Caco-2 (cell line): Measurements from ENCODE around the gene IFT81. TPM values are rescaled to one million over a fixed set of nuclear protein-coding genes. Genes with fewer than 3 reads are reported as not detected.
"Not testable (repeated sequence)": the region's sequence is repeated elsewhere in the genome, so short reads cannot be mapped to it uniquely, and the experiment has no call there.

ENCODE experiments used
- BruUV-seq: library from RNA; stranded (reverse); fragments of 400-500 nt; replicated peaks from 2 replicates; lab custom pipeline; 2021; lab: Mats Ljungman, UMichigan
- CTCF ChIA-PET: fragments of 300-600 bp; sonication (Branson Sonifier 250); formaldehyde crosslinking; loops from one replicate; lab custom pipeline; 2022; ENCODE audit warnings: antibody characterized with exemption; lab: Charles Lee
- POLR2A ChIA-PET: fragments of 300-600 bp; sonication (Branson Sonifier 250); formaldehyde crosslinking; loops from one replicate; lab custom pipeline; 2022; ENCODE audit warnings: antibody characterized with exemption; lab: Charles Lee
- DNase-seq, 2 experiments: peaks; one replicate each; pipeline versions ENCODE4 v3.0.0 to v3.0.0-alpha.2; 2020 to 2022
- H3K27me3 ChIP-seq: replicated peaks from 2 replicates; pipeline ENCODE4 v1.6.0; 2011; ENCODE audit warnings: low read length; ENCODE audit not compliant: control insufficient read depth, insufficient read depth
- H3K36me3 ChIP-seq: 2 replicates; pipeline ENCODE4 v1.5.1; 2011; ENCODE audit warnings: low read length; ENCODE audit not compliant: control insufficient read depth, insufficient read depth
- H3K4me1 ChIP-seq: fragments of 250-450 bp; sonication (Bioruptor Pico); 2 replicates; pipeline ENCODE4 v1.5.1; 2020; ENCODE audit warnings: mild to moderate bottlenecking
- H3K4me3 ChIP-seq: 2 replicates; pipeline ENCODE4 v1.5.1; 2011; ENCODE audit warnings: low read depth, mild to moderate bottlenecking, control low read depth, low read length
- H3K9me3 ChIP-seq: fragments of 250-450 bp; sonication (Bioruptor Pico); 2 replicates; pipeline ENCODE4 v1.5.1; 2020; ENCODE audit warnings: mild to moderate bottlenecking, moderate library complexity
- H3K27ac Mint-ChIP-seq: one replicate; pipeline ENCODE4 v1.8.0; 2022; ENCODE audit warnings: mixed read lengths; ENCODE audit not compliant: unreplicated experiment
- H3K27me3 Mint-ChIP-seq: one replicate; pipeline ENCODE4 v1.8.0; 2022; ENCODE audit warnings: mixed read lengths; ENCODE audit not compliant: insufficient read depth, unreplicated experiment
- H3K36me3 Mint-ChIP-seq: one replicate; pipeline ENCODE4 v1.8.0; 2022; ENCODE audit warnings: mild to moderate bottlenecking, mixed read lengths; ENCODE audit not compliant: insufficient read depth, unreplicated experiment
- H3K4me1 Mint-ChIP-seq: one replicate; pipeline ENCODE4 v1.8.0; 2022; ENCODE audit warnings: low read depth, mixed read lengths; ENCODE audit not compliant: unreplicated experiment
- H3K4me3 Mint-ChIP-seq: one replicate; pipeline ENCODE4 v1.8.0; 2022; ENCODE audit warnings: mild to moderate bottlenecking, moderate library complexity, mixed read lengths; ENCODE audit not compliant: unreplicated experiment
- H3K9me3 Mint-ChIP-seq: one replicate; pipeline ENCODE4 v1.8.0; 2022; ENCODE audit warnings: mixed read lengths; ENCODE audit not compliant: unreplicated experiment
- CTCF ChIP-seq, 2 experiments: fragments of 200-600 bp in 1 of 2; IDR thresholded peaks; 1 replicate in 1 of 2; 2 replicates in 1 of 2; pipeline versions ENCODE4 v1.5.1 to v1.8.0; 2011 to 2022; ENCODE audit warnings: antibody characterized with exemption in 1 of 2, control low read depth in 1 of 2, inconsistent platforms in 1 of 2, low read depth in 1 of 2, low read length in 1 of 2, mild to moderate bottlenecking in 1 of 2, moderate library complexity in 1 of 2; ENCODE audit not compliant: insufficient read depth in 1 of 2, severe bottlenecking in 1 of 2, unreplicated experiment in 1 of 2
- intact Hi-C: fragments of 100-400 bp; cut with micrococcal nuclease; formaldehyde crosslinking; loops from one replicate; pipeline ENCODE4 v1.10.0; 2022; ENCODE audit not compliant: unreplicated experiment
- total RNA-seq: library from RNA; stranded (reverse); gene quantifications from 2 replicates; pipeline ENCODE4 v1.2.3, GENCODE V29; 2022

The IFT81 gene
- total RNA-seq, 1 experiment from 2014 or later = 5.9 TPM

GRCh38 chr12:110223777-110224378 lies 99.7 kb downstream of the IFT81 start:
- Mint-ChIP-seq H3K36me3 (no peaks in the 10 kb centered on the region), H3K9me3 (no peaks in the 10 kb centered on the region), H3K4me3 (no peak overlapping the region), H3K27ac (no peak overlapping the region), H3K27me3 (no peaks in the 10 kb centered on the region), H3K4me1 (peaks cover 6% of the 10 kb centered on the region)
- CTCF ChIA-PET = no interaction called here
- intact Hi-C loops = loop anchor here (1.0 kb wide), 1 partner anchor 124 kb away; no protein-coding TSS in a partner anchor
- H3K4me1 ChIP-seq = peaks cover 24% of the 10 kb centered on the region
- no peaks in the 10 kb centered on the region for H3K9me3 ChIP-seq
- POLR2A ChIA-PET = no interaction called here
- TF ChIP-seq CTCF (IDR thresholded peaks at IDR 0.05; ENCODE audit: insufficient read depth in 1 of 2, low read depth in 1 of 2, low read length in 1 of 2, severe bottlenecking in 1 of 2, unreplicated experiment in 1 of 2) = peak in 1 of 2 experiments; percentile 48
- no peak for DNase-seq
- H3K36me3 ChIP-seq = no peaks in the 10 kb centered on the region
- no peaks in the 10 kb centered on the region for H3K27me3 ChIP-seq
- no TSS peak for BruUV-seq
- no peak overlapping the region for H3K4me3 ChIP-seq

GRCh38 chr12:110224379-110225304 lies 100.5 kb downstream of the IFT81 start:
- H3K36me3 ChIP-seq = no peaks in the 10 kb centered on the region
- H3K4me1 ChIP-seq = peaks cover 24% of the 10 kb centered on the region
- Mint-ChIP-seq H3K4me3 (no peak overlapping the region), H3K27ac (no peak overlapping the region), H3K4me1 (peaks cover 6% of the 10 kb centered on the region), H3K9me3 (no peaks in the 10 kb centered on the region), H3K27me3 (no peaks in the 10 kb centered on the region), H3K36me3 (no peaks in the 10 kb centered on the region)
- intact Hi-C loops = loop anchor here (1.0 kb wide), 1 partner anchor 124 kb away; no protein-coding TSS in a partner anchor
- no peak for DNase-seq
- CTCF ChIA-PET = no interaction called here
- H3K9me3 ChIP-seq = no peaks in the 10 kb centered on the region
- H3K27me3 ChIP-seq = no peaks in the 10 kb centered on the region
- TF ChIP-seq CTCF (IDR thresholded peaks at IDR 0.05; ENCODE audit: insufficient read depth in 1 of 2, low read depth in 1 of 2, low read length in 1 of 2, severe bottlenecking in 1 of 2, unreplicated experiment in 1 of 2) = peak; percentile 1 to 57
- POLR2A ChIA-PET = interaction anchor here (0.6 kb wide), 1 partner anchor 22 kb away, joined by 3 read pairs; no protein-coding TSS in a partner anchor
- no TSS peak for BruUV-seq
- H3K4me3 ChIP-seq = no peak overlapping the region

GRCh38 chr12:110227138-110227537 lies 103.0 kb downstream of the IFT81 start:
- Mint-ChIP-seq H3K27me3 (no peaks in the 10 kb centered on the region), H3K36me3 (no peaks in the 10 kb centered on the region), H3K27ac (no peak overlapping the region), H3K4me3 (no peak overlapping the region), H3K9me3 (no peaks in the 10 kb centered on the region), H3K4me1 (peaks cover 6% of the 10 kb centered on the region)
- H3K9me3 ChIP-seq = no peaks in the 10 kb centered on the region
- DNase-seq = no peak
- ChIA-PET CTCF (no interaction called here), POLR2A (no interaction called here)
- no peaks in the 10 kb centered on the region for H3K36me3 ChIP-seq
- TF ChIP-seq CTCF (IDR thresholded peaks at IDR 0.05; ENCODE audit: insufficient read depth in 1 of 2, low read depth in 1 of 2, low read length in 1 of 2, severe bottlenecking in 1 of 2, unreplicated experiment in 1 of 2) = no peak
- intact Hi-C loops = no loop called here
- H3K4me1 ChIP-seq = peaks cover 24% of the 10 kb centered on the region
- H3K27me3 ChIP-seq = no peaks in the 10 kb centered on the region
- no peak overlapping the region for H3K4me3 ChIP-seq
- no TSS peak for BruUV-seq

GRCh38 chr12:110228348-110228747 lies 104.2 kb downstream of the IFT81 start:
- H3K4me1 ChIP-seq = peaks cover 26% of the 10 kb centered on the region
- H3K9me3 ChIP-seq, POLR2A ChIA-PET, H3K27ac Mint-ChIP-seq, H3K4me3 ChIP-seq, H3K36me3 ChIP-seq, DNase-seq, H3K4me1 Mint-ChIP-seq, BruUV-seq, CTCF ChIA-PET, H3K4me3 Mint-ChIP-seq, intact Hi-C loops, H3K9me3 Mint-ChIP-seq, H3K27me3 ChIP-seq, H3K27me3 Mint-ChIP-seq, H3K36me3 Mint-ChIP-seq: not testable (repeated sequence)
